BLaER1 (cell line): ENCODE data around the gene C1QL4.
A peak's percentile ranks its signal among the peaks of the same experiment; 100 is the strongest.

Experiments
- H3K27ac ChIP-seq: shearing (Covaris generic); formaldehyde crosslinking; 2 replicates; pipeline ENCODE4 v1.8.1; 2022
- H3K27me3 ChIP-seq: shearing (Covaris generic); formaldehyde crosslinking; 2 replicates; pipeline ENCODE4 v1.8.1; 2022
- H3K36me3 ChIP-seq: shearing (Covaris generic); formaldehyde crosslinking; 2 replicates; pipeline ENCODE4 v1.8.1; 2022
- H3K4me1 ChIP-seq: shearing (Covaris generic); formaldehyde crosslinking; 2 replicates; pipeline ENCODE4 v1.8.1; 2022
- H3K4me2 ChIP-seq: shearing (Covaris generic); formaldehyde crosslinking; 2 replicates; pipeline ENCODE4 v1.8.1; 2022
- H3K4me3 ChIP-seq: shearing (Covaris generic); formaldehyde crosslinking; 2 replicates; pipeline ENCODE4 v1.8.1; 2022
- H3K9ac ChIP-seq: shearing (Covaris generic); formaldehyde crosslinking; 2 replicates; pipeline ENCODE4 v1.8.1; 2022
- H3K9me3 ChIP-seq: shearing (Covaris generic); formaldehyde crosslinking; 2 replicates; pipeline ENCODE4 v1.8.1; 2022
- H4K20me1 ChIP-seq: shearing (Covaris generic); formaldehyde crosslinking; 2 replicates; pipeline ENCODE4 v1.8.1; 2022
- Cebpa-rat ChIP-seq: shearing (Covaris generic); IDR thresholded peaks from 2 replicates; pipeline ENCODE4 v1.8.1; 2022

Gene C1QL4

DNA sequence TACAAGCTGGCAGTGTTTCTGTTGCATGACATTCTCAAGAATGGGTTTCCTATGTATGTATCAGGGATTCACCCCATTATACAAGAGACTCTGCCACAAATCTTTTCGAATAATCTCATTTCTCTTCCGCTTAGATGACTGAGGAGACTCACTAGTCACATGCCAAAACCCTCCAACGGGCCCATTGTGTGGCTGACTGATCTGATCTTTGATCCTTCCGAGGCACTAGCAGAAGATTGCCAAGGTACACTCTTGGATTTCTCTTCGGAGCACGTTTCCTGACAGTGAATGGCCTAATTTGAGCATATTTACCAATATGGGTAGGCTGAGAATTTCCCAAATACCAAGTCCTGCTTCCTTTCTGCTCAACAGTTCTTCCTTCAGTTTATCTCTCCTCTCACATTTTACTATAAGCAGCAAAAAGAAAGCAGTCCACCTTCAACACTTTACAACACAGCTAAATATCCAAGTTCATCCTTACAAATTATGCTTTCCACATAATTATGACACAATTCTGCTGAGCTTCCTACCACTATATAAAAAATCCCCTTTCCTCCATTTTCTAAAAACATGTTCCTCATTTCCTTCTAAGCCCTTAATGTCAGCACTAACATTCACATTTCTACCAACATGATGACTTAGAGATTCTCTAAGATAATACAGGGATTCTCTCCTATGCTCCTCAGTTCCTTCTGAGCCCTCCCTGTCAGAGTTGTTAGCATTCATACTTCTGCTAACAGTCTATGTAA, 31.1 kb downstream of the C1QL4 start:
- Histone ChIP-seq H3K4me2 (no peak overlapping the region), H3K27ac (no peak overlapping the region)
- TF ChIP-seq Cebpa-rat: no peak

DNA sequence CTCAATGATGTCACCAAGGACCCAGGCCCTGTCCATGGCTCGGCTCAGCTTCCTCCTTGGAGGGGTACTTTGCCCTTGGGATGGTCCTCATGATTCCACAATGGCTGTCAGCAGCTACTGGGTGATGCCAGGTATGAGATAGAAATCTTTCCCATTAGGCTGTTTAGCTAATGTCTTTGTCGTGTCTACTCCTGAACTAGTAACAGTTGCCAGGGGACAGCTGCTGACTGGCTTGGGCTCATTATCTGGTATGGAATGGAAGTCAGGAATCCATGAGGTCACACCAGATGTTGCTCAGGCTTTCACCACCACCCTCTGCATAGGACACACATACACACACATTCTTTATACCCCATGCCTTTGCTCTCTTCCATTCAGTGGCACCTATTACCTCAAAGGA, 32.8 kb downstream of the C1QL4 start:
- no peak for TF ChIP-seq Cebpa-rat
- Histone ChIP-seq H3K9me3 (no peaks in the 10 kb centered on the region), H3K27me3 (0 out of 2 replicates have a peak, but pooled peaks cover under 1% of the 10 kb centered on the region), H3K9ac (no peak overlapping the region), H3K27ac (no peak overlapping the region), H4K20me1 (no peaks in the 10 kb centered on the region), H3K36me3 (no peaks in the 10 kb centered on the region), H3K4me2 (no peak overlapping the region), H3K4me3 (no peak overlapping the region), H3K4me1 (no peaks in the 10 kb centered on the region)

More for the DNA sequence above, 31.1 kb downstream of the C1QL4 start:
- Histone ChIP-seq H3K9me3 (no peaks in the 10 kb centered on the region), H3K4me3 (no peak overlapping the region), H4K20me1 (no peaks in the 10 kb centered on the region), H3K27me3 (no peaks in the 10 kb centered on the region), H3K9ac (no peak overlapping the region), H3K36me3 (no peaks in the 10 kb centered on the region), H3K4me1 (no peaks in the 10 kb centered on the region)

GRCh38 chr12:49301760-49302159, 35.2 kb downstream of the C1QL4 start:
- Histone ChIP-seq H3K27me3 (peaks cover 24% of the 10 kb centered on the region), H3K4me2 (no peak overlapping the region), H3K9ac (no peak overlapping the region), H3K27ac (no peak overlapping the region), H3K9me3 (no peaks in the 10 kb centered on the region), H3K4me1 (peaks cover 6% of the 10 kb centered on the region), H3K4me3 (no peak overlapping the region), H3K36me3 (no peaks in the 10 kb centered on the region), H4K20me1 (peaks cover 3% of the 10 kb centered on the region; the same call in 1 of the 2 replicates)
- TF ChIP-seq Cebpa-rat: no peak

- Histone ChIP-seq H3K9ac (no peak overlapping the region), H3K27ac (no peak overlapping the region), H4K20me1 (peaks cover 31% of the 10 kb centered on the region), H3K9me3 (no peaks in the 10 kb centered on the region), H3K36me3 (no peaks in the 10 kb centered on the region), H3K4me3 (no peak overlapping the region), H3K4me2 (peak overlapping the region; percentile 69), H3K27me3 (peaks cover 60% of the 10 kb centered on the region), H3K4me1 (peaks cover 33% of the 10 kb centered on the region)
- no peak for TF ChIP-seq Cebpa-rat
Observed at GRCh38 chr12:49298160-49298559, 38.8 kb downstream of the C1QL4 start.

- Histone ChIP-seq H3K4me3 (no peak overlapping the region), H3K27me3 (peaks cover 65% of the 10 kb centered on the region), H3K9me3 (no peaks in the 10 kb centered on the region), H4K20me1 (peaks cover 31% of the 10 kb centered on the region), H3K4me2 (peak overlapping the region; percentile 69), H3K4me1 (peaks cover 34% of the 10 kb centered on the region), H3K27ac (no peak overlapping the region), H3K9ac (no peak overlapping the region), H3K36me3 (no peaks in the 10 kb centered on the region)
- TF ChIP-seq Cebpa-rat: no peak
Observed at GRCh38 chr12:49297695-49298060, 39.3 kb downstream of the C1QL4 start.

- peaks cover 31% of the 10 kb centered on the region for H4K20me1 ChIP-seq
- H3K36me3 ChIP-seq: no peaks in the 10 kb centered on the region
- TF ChIP-seq Cebpa-rat: no peak
- H3K4me3 ChIP-seq: peak overlapping the region; percentile 51
- no peak overlapping the region for H3K9ac ChIP-seq
- no peak overlapping the region for H3K27ac ChIP-seq
- H3K4me2 ChIP-seq: peak overlapping the region; percentile 69
- H3K9me3 ChIP-seq: no peaks in the 10 kb centered on the region
- peaks cover 34% of the 10 kb centered on the region for H3K4me1 ChIP-seq
- H3K27me3 ChIP-seq: peaks cover 71% of the 10 kb centered on the region
Observed at GRCh38 chr12:49296836-49297694, 39.9 kb downstream of the C1QL4 start.

DNA sequence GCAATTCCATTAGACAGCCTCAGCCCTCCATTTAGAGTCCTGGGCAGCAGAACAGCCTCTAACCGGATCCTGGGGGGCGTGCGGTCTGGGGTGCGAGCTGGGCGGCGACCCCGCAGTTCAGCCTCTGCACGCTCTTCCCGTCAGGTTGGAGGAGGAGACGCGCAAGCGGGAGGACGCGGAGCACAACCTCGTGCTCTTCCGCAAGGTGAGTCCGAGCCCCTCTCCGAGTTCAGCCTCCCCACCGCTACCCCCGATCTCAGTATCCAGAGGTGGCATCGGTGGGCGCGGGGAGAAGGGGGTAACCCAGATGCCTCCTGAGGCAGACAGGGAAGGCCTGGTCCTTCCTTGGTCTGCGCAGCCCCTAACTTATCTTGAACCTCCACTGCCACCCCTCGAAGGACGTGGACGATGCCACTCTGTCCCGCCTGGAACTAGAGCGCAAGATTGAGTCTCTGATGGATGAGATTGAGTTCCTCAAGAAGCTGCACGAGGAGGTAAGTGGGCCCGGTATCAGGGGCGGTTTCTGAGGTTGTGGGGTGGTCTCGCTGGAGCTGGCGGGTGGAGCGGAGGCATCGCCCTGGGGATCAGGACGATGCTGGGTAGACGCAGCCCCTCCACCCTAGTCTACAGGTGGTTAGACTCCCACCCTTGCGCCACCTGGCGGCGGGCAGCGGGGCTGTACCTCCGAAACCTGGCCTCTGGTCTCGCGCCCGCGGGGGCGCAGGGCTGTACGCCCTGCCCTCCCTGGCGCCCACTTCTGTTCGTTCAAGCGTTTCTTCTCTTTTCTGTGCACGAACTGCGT, 40.8 kb downstream of the C1QL4 start:
- no peak for TF ChIP-seq Cebpa-rat
- Histone ChIP-seq H3K27ac (no peak overlapping the region), H3K4me3 (peak overlapping the region; percentile 51), H4K20me1 (peaks cover 31% of the 10 kb centered on the region), H3K36me3 (no peaks in the 10 kb centered on the region), H3K9me3 (no peaks in the 10 kb centered on the region), H3K9ac (no peak overlapping the region), H3K4me2 (peak overlapping the region; percentile 75), H3K4me1 (peaks cover 34% of the 10 kb centered on the region), H3K27me3 (peaks cover 71% of the 10 kb centered on the region)

GRCh38 chr12:49295082-49295936, 41.7 kb downstream of the C1QL4 start, which contains the start of gene PRPH:
Gene PRPH (plus strand): TSS chr12:49295147. CDS start chr12:49295201, 54 bp downstream.
- Histone ChIP-seq H3K4me1 (peaks cover 34% of the 10 kb centered on the region), H3K36me3 (no peaks in the 10 kb centered on the region), H4K20me1 (peaks cover 31% of the 10 kb centered on the region), H3K4me3 (peak within 1 kb of the TSS; percentile 50), H3K9ac (no peak within 1 kb of the TSS), H3K27ac (no peak within 1 kb of the TSS), H3K4me2 (peak within 1 kb of the TSS; percentile 75), H3K27me3 (peaks cover 71% of the 10 kb centered on the region), H3K9me3 (no peaks in the 10 kb centered on the region)
- no peak for TF ChIP-seq Cebpa-rat

- H3K4me1 ChIP-seq: peaks cover 34% of the 10 kb centered on the region
- H3K36me3 ChIP-seq: no peaks in the 10 kb centered on the region
- TF ChIP-seq Cebpa-rat: no peak
- H3K27me3 ChIP-seq: peaks cover 71% of the 10 kb centered on the region
- no peaks in the 10 kb centered on the region for H3K9me3 ChIP-seq
- no peak overlapping the region for H3K9ac ChIP-seq
- H3K4me3 ChIP-seq: peak overlapping the region; percentile 50
- H3K4me2 ChIP-seq: peak overlapping the region; percentile 75
- H3K27ac ChIP-seq: no peak overlapping the region
- peaks cover 31% of the 10 kb centered on the region for H4K20me1 ChIP-seq
Observed at GRCh38 chr12:49294804-49295081, 42.2 kb downstream of the C1QL4 start.
